NCI-H526 treated with DMSO at 0.1 percent for 48 hours (cell line): ENCODE results near the gene CRADD.

Source experiments
- DNase-seq: peaks from one replicate; lab custom pipeline; 2025; lab: John Stamatoyannopoulos, UW

The CRADD gene

DNA sequence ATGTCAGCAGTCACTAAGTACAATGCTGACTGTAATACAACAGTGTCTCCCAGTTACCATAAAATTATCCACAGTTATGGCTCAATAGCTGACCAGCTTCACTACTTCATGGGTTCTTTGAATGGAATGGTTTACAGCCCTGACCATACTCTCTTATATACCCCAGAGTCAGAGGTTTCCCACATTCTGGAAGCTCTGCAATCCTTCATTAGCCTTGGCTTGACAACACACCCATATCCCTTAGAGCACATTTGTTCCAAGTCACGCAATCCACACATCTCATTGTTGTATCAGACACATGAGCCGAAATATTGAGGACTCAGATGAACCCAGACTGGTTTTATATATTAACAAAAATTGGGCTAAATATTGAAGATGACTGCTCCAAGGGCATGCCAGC, 261.8 kb downstream of the CRADD start:
- no peak for DNase-seq

DNA sequence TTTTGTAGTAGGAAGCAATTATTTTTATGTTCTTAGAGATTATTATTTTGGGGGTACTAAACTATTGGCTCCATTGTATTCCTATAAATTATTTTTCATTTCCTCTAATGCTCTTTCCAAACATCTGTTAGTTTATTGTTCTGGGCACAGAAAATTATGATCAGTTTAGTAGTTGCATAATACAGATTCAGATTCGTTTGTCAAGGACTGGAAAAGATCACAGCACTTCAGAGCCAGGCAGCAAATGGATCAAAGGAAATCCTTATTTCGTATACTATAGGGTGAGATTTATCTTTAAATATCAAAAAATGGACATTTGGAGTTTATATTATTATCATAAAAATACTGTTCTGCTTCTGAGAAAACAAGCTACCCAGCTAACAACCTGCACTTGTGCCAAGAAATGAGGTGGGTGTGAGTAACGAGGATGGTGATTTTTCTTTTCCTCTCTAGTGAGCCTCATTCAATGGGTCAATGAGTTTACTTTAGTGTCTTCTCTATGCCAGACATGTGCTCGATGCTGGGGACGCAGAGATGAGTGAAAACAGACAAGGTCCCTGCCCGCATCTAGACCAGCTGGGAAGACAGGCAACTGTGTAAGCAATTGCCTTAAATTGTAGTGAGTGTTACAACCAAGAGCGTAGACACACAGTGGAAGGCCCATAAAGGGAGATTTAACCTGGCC, 262.6 kb downstream of the CRADD start:
- no peak for DNase-seq

DNA sequence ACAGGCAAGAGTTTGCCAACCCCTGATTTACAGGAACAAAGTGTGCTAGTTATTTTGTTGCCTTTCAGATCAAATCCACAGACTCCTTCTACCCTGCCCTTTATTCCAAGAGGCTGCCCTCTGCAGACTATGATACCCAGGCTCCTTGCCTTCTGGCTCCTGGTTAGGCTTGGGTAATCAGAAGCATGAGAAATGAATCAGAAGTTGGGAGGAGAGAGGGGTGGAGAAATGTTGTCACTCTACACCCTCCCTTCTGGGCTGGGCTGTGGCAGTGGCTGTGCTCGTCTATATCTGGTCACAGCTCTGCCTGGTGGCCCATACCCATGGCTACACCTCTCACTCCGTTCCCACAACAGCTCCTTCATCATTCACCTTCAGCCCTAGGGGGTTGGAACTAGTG, 266.6 kb downstream of the CRADD start:
- DNase-seq, result no peak

DNA sequence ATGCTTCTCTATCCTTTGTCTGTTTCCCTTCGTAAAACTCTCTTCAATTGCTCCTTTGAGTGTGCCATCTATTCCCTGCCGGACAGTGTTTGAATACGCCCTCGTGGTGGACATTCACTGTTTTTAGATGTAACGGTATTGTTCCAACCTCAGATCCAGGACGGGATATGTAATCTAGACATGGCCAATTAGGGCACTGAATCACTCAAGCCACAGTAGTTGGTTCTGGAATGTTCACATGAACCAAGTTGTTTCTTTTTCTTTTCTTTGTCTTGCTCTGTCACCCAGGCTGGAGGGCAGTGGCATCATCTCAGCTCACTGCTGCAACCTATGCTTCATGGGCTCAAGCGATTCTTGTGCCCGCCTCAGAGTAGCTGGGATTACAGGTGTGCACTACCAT, 267.0 kb downstream of the CRADD start:
- no peak for DNase-seq
